Right lobe of liver (tissue), 4 donors: ENCODE measurements around the gene CSH1.
"Not testable (repeated sequence)": the region's sequence is repeated elsewhere in the genome, so short reads cannot be mapped to it uniquely, and the experiment has no call there.

Source experiments
- POLR2A ChIP-seq: fragments of 450-650 bp; IDR thresholded peaks from one replicate; pipeline ENCODE4 v1.6.1; 2017; ENCODE audit warnings: antibody characterized with exemption, mild to moderate bottlenecking
- TF ChIP-seq, protein P1 (sequence below), 4 donors: fragments of 200-600 bp in 3 of 4; fragments of 450-650 bp in 1 of 4; IDR thresholded peaks; one replicate each; pipeline versions ENCODE4 v1.5.1 to v1.8.0; 2016 to 2022; ENCODE audit warnings: antibody characterized with exemption in 4 of 4, mild to moderate bottlenecking in 2 of 4
- donor health status: DM: no; HTN: no; CAD: no.
- donor health status: DM: no; HTN: no; CAD: no.
- donor health status: DM: no; HTN: yes; CAD: no.

GRCh38 chr17:63869491-63870291 is 26.7 kb downstream of the CSH1 start:
- TF ChIP-seq POLR2A = not testable (repeated sequence)
- TF ChIP-seq, protein P1, sequence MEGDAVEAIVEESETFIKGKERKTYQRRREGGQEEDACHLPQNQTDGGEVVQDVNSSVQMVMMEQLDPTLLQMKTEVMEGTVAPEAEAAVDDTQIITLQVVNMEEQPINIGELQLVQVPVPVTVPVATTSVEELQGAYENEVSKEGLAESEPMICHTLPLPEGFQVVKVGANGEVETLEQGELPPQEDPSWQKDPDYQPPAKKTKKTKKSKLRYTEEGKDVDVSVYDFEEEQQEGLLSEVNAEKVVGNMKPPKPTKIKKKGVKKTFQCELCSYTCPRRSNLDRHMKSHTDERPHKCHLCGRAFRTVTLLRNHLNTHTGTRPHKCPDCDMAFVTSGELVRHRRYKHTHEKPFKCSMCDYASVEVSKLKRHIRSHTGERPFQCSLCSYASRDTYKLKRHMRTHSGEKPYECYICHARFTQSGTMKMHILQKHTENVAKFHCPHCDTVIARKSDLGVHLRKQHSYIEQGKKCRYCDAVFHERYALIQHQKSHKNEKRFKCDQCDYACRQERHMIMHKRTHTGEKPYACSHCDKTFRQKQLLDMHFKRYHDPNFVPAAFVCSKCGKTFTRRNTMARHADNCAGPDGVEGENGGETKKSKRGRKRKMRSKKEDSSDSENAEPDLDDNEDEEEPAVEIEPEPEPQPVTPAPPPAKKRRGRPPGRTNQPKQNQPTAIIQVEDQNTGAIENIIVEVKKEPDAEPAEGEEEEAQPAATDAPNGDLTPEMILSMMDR (IDR thresholded peaks at IDR 0.05) = not testable (repeated sequence)
